HepG2 (cell line): ENCODE results near the gene FAM83G. TPM values are rescaled to one million over a fixed set of nuclear protein-coding genes. Genes with fewer than 3 reads are reported as not detected.
A peak's percentile ranks its signal among the peaks of the same experiment; 100 is the strongest.

Experiments
- FOSL2 ChIP-seq: sonication (generic); formaldehyde crosslinking; IDR thresholded peaks from 2 replicates; pipeline ENCODE4 v1.4.0; 2020; ENCODE audit warnings: missing genetic modification reagents
- FOXA1 ChIP-seq, 2 experiments: fragments of 450-650 bp in 1 of 2; sonication (generic) in 1 of 2; formaldehyde crosslinking in 1 of 2; IDR thresholded peaks; 2 replicates each; pipeline versions ENCODE4 v1.4.0 to v1.6.1; 2016 to 2020; ENCODE audit warnings: missing genetic modification reagents in 1 of 2
- FOXK1 ChIP-seq: sonication (generic); formaldehyde crosslinking; IDR thresholded peaks from 2 replicates; pipeline ENCODE4 v1.4.0; 2020; ENCODE audit warnings: low read depth, missing genetic modification reagents, borderline replicate concordance
- HOXD1 ChIP-seq: sonication (generic); formaldehyde crosslinking; IDR thresholded peaks from 2 replicates; pipeline ENCODE4 v1.5.0; 2020; ENCODE audit warnings: missing genetic modification reagents
- IRF2 ChIP-seq: IDR thresholded peaks from 2 replicates; pipeline ENCODE4 v1.6.1; 2018; ENCODE audit warnings: missing genetic modification reagents, missing compliant biosample characterization
- KLF6 ChIP-seq: IDR thresholded peaks from 2 replicates; pipeline ENCODE4 v1.8.0; 2016; ENCODE audit warnings: missing biosample characterization, missing genetic modification reagents
- NR2F2 ChIP-seq: IDR thresholded peaks from 2 replicates; pipeline ENCODE4 v1.6.1; 2012; ENCODE audit warnings: low read depth, inconsistent platforms, borderline replicate concordance
- PHF21A ChIP-seq: sonication (generic); formaldehyde crosslinking; IDR thresholded peaks from 2 replicates; pipeline ENCODE4 v1.5.0; 2020; ENCODE audit warnings: mild to moderate bottlenecking, missing genetic modification reagents
- RFX3 ChIP-seq: IDR thresholded peaks from 2 replicates; pipeline ENCODE4 v1.6.1; 2016; ENCODE audit warnings: missing biosample characterization, missing genetic modification reagents
- ZMYM3 ChIP-seq: sonication (generic); formaldehyde crosslinking; IDR thresholded peaks from 2 replicates; pipeline ENCODE4 v1.5.1; 2020; ENCODE audit warnings: mild to moderate bottlenecking, missing genetic modification reagents
- ZNF225 ChIP-seq: sonication (generic); formaldehyde crosslinking; IDR thresholded peaks from 2 replicates; pipeline ENCODE4 v1.4.0; 2020; ENCODE audit warnings: mild to moderate bottlenecking, missing genetic modification reagents
- ZNF546 ChIP-seq: sonication (generic); formaldehyde crosslinking; conservative IDR thresholded peaks from 2 replicates; pipeline ENCODE4 v1.8.1; 2023; ENCODE audit warnings: mild to moderate bottlenecking, missing genetic modification reagents
- polyA plus RNA-seq, 8 experiments: library from polyadenylated mRNA; depleted of rRNA in 3 of 8; stranded (reverse) in 7 of 8; unstranded in 1 of 8; fragments of >200 nt; fragmentation: Illumina TruSeq in 4 of 8; extraction: Trizol in 4 of 8; gene quantifications; 2 replicates each; pipeline versions ENCODE4 v1.2.1 to v1.2.3, GENCODE V29; 2011 to 2016; ENCODE audit warnings: low read depth in 4 of 8, missing spikeins in 1 of 8, mixed read lengths in 1 of 8; ENCODE audit not compliant: insufficient read depth in 1 of 8
- total RNA-seq, 5 experiments: library from RNA; depleted of rRNA; stranded (reverse); fragments of >200 nt; fragmentation: Illumina TruSeq; extraction: Trizol; gene quantifications; 2 replicates each; pipeline ENCODE4 v1.2.3, GENCODE V29; 2016; ENCODE audit warnings: low read depth in 1 of 5
- TF ChIP-seq, protein P1 (sequence below): sonication (generic); formaldehyde crosslinking; IDR thresholded peaks from 2 replicates; pipeline ENCODE4 v1.4.0; 2020; ENCODE audit warnings: missing genetic modification reagents
- TF ChIP-seq, protein P2 (sequence below): sonication (generic); formaldehyde crosslinking; IDR thresholded peaks from 2 replicates; pipeline ENCODE4 v1.4.0; 2020; ENCODE audit warnings: mild to moderate bottlenecking, missing genetic modification reagents
- TF ChIP-seq, protein P3 (sequence below): sonication (generic); formaldehyde crosslinking; IDR thresholded peaks from 2 replicates; pipeline ENCODE4 v1.4.0; 2020; ENCODE audit warnings: low read depth, missing genetic modification reagents
- TF ChIP-seq, protein P4 (sequence below): sonication (generic); formaldehyde crosslinking; IDR thresholded peaks from 2 replicates; pipeline ENCODE4 v1.4.0; 2020; ENCODE audit warnings: missing genetic modification reagents
- TF ChIP-seq, protein P5 (sequence below): sonication (generic); formaldehyde crosslinking; IDR thresholded peaks from 2 replicates; pipeline ENCODE4 v1.4.0; 2020; ENCODE audit warnings: missing genetic modification reagents, borderline replicate concordance

FAM83G gene
- total and polyA plus RNA-seq, 2 of the 13 experiments (the other 11 are each of a cell fraction or from before 2014, with no cell fraction given): 13.7 to 18.6 TPM

DNA sequence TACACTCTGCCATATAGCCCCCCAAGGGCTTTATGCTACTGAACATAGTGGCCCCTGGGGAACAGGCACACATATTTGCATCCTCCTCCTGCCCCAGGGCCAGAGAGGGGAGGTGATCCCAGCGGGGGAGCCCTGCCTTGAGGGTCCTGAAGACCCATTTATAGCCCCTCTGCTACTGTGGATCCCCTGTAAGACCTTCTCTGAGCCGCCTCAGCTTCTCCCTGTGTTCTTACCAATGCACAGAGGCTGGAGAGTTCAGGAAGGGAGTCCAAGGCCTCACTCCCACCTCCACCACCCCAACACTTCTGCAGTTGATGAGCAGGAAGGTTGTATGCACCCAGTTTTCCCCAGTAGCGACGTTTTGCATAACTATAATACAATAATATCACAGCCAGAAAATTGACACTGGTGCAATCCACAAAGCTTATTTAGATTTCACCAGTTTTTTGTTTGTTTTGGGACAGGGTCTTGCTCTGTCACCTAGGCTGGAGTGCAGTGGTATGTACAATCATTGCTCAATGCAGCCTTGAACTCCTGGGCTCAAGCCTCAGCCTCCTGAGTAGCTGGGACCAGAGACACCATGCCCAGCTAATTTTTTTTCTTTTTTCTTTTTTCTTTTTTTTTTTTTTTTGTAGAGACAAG lies 1.3 kb upstream of the FAM83G start (continued):
- TF ChIP-seq, protein P1, sequence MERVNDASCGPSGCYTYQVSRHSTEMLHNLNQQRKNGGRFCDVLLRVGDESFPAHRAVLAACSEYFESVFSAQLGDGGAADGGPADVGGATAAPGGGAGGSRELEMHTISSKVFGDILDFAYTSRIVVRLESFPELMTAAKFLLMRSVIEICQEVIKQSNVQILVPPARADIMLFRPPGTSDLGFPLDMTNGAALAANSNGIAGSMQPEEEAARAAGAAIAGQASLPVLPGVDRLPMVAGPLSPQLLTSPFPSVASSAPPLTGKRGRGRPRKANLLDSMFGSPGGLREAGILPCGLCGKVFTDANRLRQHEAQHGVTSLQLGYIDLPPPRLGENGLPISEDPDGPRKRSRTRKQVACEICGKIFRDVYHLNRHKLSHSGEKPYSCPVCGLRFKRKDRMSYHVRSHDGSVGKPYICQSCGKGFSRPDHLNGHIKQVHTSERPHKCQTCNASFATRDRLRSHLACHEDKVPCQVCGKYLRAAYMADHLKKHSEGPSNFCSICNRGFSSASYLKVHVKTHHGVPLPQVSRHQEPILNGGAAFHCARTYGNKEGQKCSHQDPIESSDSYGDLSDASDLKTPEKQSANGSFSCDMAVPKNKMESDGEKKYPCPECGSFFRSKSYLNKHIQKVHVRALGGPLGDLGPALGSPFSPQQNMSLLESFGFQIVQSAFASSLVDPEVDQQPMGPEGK (CRISPR knock-in tag): peak; percentile 92
- TF ChIP-seq FOXA1 (IDR thresholded peaks at IDR 0.05): peak; percentile 67; the same call in 1 of the 2 replicates
- peak; percentile 90 for TF ChIP-seq FOXA1 (CRISPR knock-in tag; IDR thresholded peaks at IDR 0.05)
- TF ChIP-seq, protein P2, sequence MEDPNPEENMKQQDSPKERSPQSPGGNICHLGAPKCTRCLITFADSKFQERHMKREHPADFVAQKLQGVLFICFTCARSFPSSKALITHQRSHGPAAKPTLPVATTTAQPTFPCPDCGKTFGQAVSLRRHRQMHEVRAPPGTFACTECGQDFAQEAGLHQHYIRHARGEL (CRISPR knock-in tag): no peak
- TF ChIP-seq, protein P3, sequence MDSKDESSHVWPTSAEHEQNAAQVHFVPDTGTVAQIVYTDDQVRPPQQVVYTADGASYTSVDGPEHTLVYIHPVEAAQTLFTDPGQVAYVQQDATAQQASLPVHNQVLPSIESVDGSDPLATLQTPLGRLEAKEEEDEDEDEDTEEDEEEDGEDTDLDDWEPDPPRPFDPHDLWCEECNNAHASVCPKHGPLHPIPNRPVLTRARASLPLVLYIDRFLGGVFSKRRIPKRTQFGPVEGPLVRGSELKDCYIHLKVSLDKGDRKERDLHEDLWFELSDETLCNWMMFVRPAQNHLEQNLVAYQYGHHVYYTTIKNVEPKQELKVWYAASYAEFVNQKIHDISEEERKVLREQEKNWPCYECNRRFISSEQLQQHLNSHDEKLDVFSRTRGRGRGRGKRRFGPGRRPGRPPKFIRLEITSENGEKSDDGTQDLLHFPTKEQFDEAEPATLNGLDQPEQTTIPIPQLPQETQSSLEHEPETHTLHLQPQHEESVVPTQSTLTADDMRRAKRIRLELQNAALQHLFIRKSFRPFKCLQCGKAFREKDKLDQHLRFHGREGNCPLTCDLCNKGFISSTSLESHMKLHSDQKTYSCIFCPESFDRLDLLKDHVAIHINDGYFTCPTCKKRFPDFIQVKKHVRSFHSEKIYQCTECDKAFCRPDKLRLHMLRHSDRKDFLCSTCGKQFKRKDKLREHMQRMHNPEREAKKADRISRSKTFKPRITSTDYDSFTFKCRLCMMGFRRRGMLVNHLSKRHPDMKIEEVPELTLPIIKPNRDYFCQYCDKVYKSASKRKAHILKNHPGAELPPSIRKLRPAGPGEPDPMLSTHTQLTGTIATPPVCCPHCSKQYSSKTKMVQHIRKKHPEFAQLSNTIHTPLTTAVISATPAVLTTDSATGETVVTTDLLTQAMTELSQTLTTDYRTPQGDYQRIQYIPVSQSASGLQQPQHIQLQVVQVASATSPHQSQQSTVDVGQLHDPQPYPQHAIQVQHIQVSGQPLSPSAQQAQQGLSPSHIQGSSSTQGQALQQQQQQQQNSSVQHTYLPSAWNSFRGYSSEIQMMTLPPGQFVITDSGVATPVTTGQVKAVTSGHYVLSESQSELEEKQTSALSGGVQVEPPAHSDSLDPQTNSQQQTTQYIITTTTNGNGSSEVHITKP (CRISPR knock-in tag): peak; percentile 55; the same call in 1 of the 2 replicates
- TF ChIP-seq, protein P4, sequence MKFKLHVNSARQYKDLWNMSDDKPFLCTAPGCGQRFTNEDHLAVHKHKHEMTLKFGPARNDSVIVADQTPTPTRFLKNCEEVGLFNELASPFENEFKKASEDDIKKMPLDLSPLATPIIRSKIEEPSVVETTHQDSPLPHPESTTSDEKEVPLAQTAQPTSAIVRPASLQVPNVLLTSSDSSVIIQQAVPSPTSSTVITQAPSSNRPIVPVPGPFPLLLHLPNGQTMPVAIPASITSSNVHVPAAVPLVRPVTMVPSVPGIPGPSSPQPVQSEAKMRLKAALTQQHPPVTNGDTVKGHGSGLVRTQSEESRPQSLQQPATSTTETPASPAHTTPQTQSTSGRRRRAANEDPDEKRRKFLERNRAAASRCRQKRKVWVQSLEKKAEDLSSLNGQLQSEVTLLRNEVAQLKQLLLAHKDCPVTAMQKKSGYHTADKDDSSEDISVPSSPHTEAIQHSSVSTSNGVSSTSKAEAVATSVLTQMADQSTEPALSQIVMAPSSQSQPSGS (CRISPR knock-in tag): peak; percentile 68; the same call in 1 of the 2 replicates
- peak; percentile 93 for TF ChIP-seq PHF21A
- 0 out of 2 replicates have a peak, but pooled peaks have one; percentile 41 for TF ChIP-seq HOXD1 (CRISPR knock-in tag)
- TF ChIP-seq IRF2 (CRISPR knock-in tag): peak; percentile 67; the same call in 1 of the 2 replicates
- TF ChIP-seq, protein P5, sequence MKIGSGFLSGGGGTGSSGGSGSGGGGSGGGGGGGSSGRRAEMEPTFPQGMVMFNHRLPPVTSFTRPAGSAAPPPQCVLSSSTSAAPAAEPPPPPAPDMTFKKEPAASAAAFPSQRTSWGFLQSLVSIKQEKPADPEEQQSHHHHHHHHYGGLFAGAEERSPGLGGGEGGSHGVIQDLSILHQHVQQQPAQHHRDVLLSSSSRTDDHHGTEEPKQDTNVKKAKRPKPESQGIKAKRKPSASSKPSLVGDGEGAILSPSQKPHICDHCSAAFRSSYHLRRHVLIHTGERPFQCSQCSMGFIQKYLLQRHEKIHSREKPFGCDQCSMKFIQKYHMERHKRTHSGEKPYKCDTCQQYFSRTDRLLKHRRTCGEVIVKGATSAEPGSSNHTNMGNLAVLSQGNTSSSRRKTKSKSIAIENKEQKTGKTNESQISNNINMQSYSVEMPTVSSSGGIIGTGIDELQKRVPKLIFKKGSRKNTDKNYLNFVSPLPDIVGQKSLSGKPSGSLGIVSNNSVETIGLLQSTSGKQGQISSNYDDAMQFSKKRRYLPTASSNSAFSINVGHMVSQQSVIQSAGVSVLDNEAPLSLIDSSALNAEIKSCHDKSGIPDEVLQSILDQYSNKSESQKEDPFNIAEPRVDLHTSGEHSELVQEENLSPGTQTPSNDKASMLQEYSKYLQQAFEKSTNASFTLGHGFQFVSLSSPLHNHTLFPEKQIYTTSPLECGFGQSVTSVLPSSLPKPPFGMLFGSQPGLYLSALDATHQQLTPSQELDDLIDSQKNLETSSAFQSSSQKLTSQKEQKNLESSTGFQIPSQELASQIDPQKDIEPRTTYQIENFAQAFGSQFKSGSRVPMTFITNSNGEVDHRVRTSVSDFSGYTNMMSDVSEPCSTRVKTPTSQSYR (CRISPR knock-in tag): peak; percentile 45; the same call in 1 of the 2 replicates
- TF ChIP-seq NR2F2: peak; percentile 78
- peak; percentile 89 for TF ChIP-seq ZMYM3 (CRISPR knock-in tag)
- TF ChIP-seq ZNF546 (CRISPR knock-in tag): no peak
- TF ChIP-seq FOSL2: peak; percentile 86
- no peak for TF ChIP-seq ZNF225 (CRISPR knock-in tag)
- peak; percentile 68; the same call in 1 of the 2 replicates for TF ChIP-seq KLF6 (CRISPR knock-in tag)
- peak; percentile 83 for TF ChIP-seq FOXK1
- no peak for TF ChIP-seq RFX3 (CRISPR knock-in tag)
